ENCODE measurements around the gene CD2. TPM values are rescaled to one million over a fixed set of nuclear protein-coding genes. Genes with fewer than 3 reads are reported as not detected.

CD2 gene
- total RNA-seq, 2 donors from 2014 or later: 2.1 TPM; not detected in 1

DNA sequence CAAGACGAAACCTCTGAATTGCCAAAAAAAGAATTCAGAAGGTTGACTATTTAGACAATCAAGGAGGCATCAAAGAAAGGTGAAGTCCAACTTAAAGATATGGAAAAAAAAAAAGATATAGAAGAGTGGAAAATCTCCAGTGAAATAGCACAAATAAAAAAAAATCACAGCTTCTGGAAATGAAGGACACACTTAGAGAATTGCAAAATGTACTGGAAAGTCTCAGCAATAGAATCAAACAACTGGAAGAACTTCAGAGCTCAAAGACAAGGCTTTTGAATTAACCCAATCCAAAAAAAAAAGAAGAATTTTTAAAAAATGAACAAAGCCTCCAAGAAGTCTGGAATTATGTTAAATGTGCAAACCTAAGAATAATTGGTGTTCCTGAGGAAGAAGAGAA, 31.8 kb downstream of the CD2 start:
- H3K36me3 ChIP-seq (replicated peaks in 1 of 2; ENCODE audit: insufficient read depth in 1 of 2, low read depth in 2 of 2): no peaks in the 10 kb centered on the region
- no peak overlapping the region for H3K27ac ChIP-seq
- no peak overlapping the region for H3K4me3 ChIP-seq
- H3K27me3 ChIP-seq: no peaks in the 10 kb centered on the region
- no peaks in the 10 kb centered on the region for H3K9me3 ChIP-seq
- DNase-seq (no peak), ATAC-seq (no peak)
- intact Hi-C loops (cut with DNase I): no loop called here
- WGBS, 2 donors: 93 to 100% methylated on average over 1 of the region's 1 CpG
- H3K4me1 ChIP-seq: no peaks in the 10 kb centered on the region
- TF ChIP-seq CTCF (IDR thresholded peaks at IDR 0.05) (no peak), POLR2A (IDR thresholded peaks at IDR 0.05) (no peak)

GRCh38 chr1:116791727-116792126, 37.5 kb downstream of the CD2 start:
- ATAC-seq: no peak

DNA sequence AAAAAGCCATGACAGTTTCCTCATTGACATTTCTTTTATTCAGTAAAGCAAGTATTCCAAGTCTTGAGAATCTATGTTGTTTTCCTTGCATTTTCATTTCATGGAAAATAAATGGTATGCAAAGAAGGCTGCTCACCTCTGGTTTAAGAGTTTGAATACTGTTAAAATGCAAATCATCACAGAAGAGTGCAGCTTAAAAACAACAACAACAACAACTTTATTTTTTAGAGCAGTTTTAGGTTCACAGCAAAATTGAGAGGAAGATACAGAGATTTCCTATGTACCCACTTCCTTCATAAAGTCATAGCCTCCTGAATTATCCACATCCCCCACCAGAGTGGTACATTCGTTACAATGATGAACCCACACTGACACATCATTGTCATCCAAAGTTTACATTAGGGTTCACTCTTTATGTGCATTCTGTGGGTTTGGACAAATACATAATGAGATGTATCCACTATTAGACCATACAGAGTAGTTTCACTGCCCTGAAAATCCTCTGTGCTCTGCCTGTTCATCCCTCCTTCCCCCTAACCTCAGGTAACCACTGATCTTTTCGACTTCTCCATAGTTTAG, 39.2 kb downstream of the CD2 start:
- WGBS, 2 donors: 76 to 87% methylated on average over 2 of the region's 2 CpGs
- no peak overlapping the region for H3K27ac ChIP-seq
- H3K36me3 ChIP-seq (replicated peaks in 1 of 2; ENCODE audit: insufficient read depth in 1 of 2, low read depth in 2 of 2): no peaks in the 10 kb centered on the region
- intact Hi-C loops (cut with DNase I): no loop called here
- H3K4me1 ChIP-seq: peaks cover 9% of the 10 kb centered on the region
- no peaks in the 10 kb centered on the region for H3K27me3 ChIP-seq
- no peak for DNase-seq
- no peak for ATAC-seq
- no peaks in the 10 kb centered on the region for H3K9me3 ChIP-seq
- TF ChIP-seq POLR2A (IDR thresholded peaks at IDR 0.05): no peak
- no peak for TF ChIP-seq CTCF (IDR thresholded peaks at IDR 0.05)
- no peak overlapping the region for H3K4me3 ChIP-seq

More at GRCh38 chr1:116791727-116792126, 37.5 kb downstream of the CD2 start:
- Histone ChIP-seq H3K4me3 (no peak overlapping the region), H3K36me3 (replicated peaks in 1 of 2; ENCODE audit: insufficient read depth in 1 of 2, low read depth in 2 of 2) (no peaks in the 10 kb centered on the region), H3K27ac (no peak overlapping the region), H3K9me3 (no peaks in the 10 kb centered on the region), H3K4me1 (peaks cover 9% of the 10 kb centered on the region), H3K27me3 (no peaks in the 10 kb centered on the region)
- TF ChIP-seq POLR2A (IDR thresholded peaks at IDR 0.05) (no peak), CTCF (IDR thresholded peaks at IDR 0.05) (no peak)
- intact Hi-C loops (cut with DNase I): no loop called here
- no peak for DNase-seq

DNA sequence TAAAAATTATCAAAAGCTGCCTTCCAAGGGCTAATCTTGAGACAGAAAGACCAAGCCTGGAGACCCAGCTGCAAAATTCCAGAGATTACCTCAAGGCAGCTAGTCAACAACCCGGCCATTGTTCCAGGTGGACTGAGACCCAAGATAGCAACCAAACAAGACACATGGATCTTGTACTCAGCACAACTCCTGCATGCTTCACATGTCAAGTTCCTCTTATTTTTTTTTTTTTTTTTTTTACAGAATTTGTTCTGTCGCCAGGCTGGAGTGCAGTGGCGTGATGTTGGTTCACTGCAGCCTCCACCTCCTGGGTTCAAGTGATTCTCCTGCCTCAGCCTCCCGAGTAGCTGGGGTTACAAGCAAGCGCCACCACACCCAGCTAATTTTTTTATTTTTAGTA, 40.1 kb downstream of the CD2 start:
- H3K27me3 ChIP-seq: no peaks in the 10 kb centered on the region
- H3K4me3 ChIP-seq: no peak overlapping the region
- no peaks in the 10 kb centered on the region for H3K9me3 ChIP-seq
- intact Hi-C loops (cut with DNase I): no loop called here
- no peak overlapping the region for H3K27ac ChIP-seq
- H3K4me1 ChIP-seq: peaks cover 16% of the 10 kb centered on the region
- WGBS, 2 donors: 68 to 78% methylated on average over 5 of the region's 5 CpGs
- H3K36me3 ChIP-seq (replicated peaks in 1 of 2; ENCODE audit: insufficient read depth in 1 of 2, low read depth in 2 of 2): no peaks in the 10 kb centered on the region
- no peak for TF ChIP-seq CTCF (IDR thresholded peaks at IDR 0.05)
- ATAC-seq (no peak), DNase-seq (no peak)

- no peaks in the 10 kb centered on the region for H3K36me3 ChIP-seq (replicated peaks in 1 of 2; ENCODE audit: insufficient read depth in 1 of 2, low read depth in 2 of 2)
- H3K27ac ChIP-seq: no peak overlapping the region
- intact Hi-C loops (cut with DNase I): no loop called here
- no peaks in the 10 kb centered on the region for H3K27me3 ChIP-seq
- no peak for ATAC-seq
- WGBS, 2 donors: 42 to 48% methylated on average over 4 of the region's 4 CpGs
- DNase-seq: no peak
- no peak overlapping the region for H3K4me3 ChIP-seq
- H3K4me1 ChIP-seq: peaks cover 16% of the 10 kb centered on the region
- TF ChIP-seq POLR2A (IDR thresholded peaks at IDR 0.05): no peak
- TF ChIP-seq CTCF (IDR thresholded peaks at IDR 0.05): no peak
- no peaks in the 10 kb centered on the region for H3K9me3 ChIP-seq
Observed at GRCh38 chr1:116794804-116795481, 40.7 kb downstream of the CD2 start.

Data from body of pancreas (tissue), 4 donors.